Hepatocyte (in vitro differentiated cells): ENCODE data around the gene PHF1. TPM values are rescaled to one million over a fixed set of nuclear protein-coding genes. Genes with fewer than 3 reads are reported as not detected.
"Not testable (repeated sequence)": the region's sequence is repeated elsewhere in the genome, so short reads cannot be mapped to it uniquely, and the experiment has no call there.

Source experiments
- DNase-seq: peaks from one replicate; pipeline ENCODE4 v3.0.0-alpha.2; 2016; ENCODE audit warnings: low spot score
- H2AFZ ChIP-seq: fragments of 200-600 bp; sonication (generic); 2 replicates; pipeline ENCODE4 v1.6.0; 2016; ENCODE audit warnings: antibody characterized with exemption, mild to moderate bottlenecking
- H3K27ac ChIP-seq: fragments of 200-600 bp; sonication (generic); 2 replicates; pipeline ENCODE4 v1.5.1; 2016; ENCODE audit warnings: mild to moderate bottlenecking
- H3K27me3 ChIP-seq: fragments of 200-600 bp; sonication (generic); 2 replicates; pipeline ENCODE4 v1.6.1; 2016
- H3K36me3 ChIP-seq: fragments of 200-600 bp; sonication (generic); replicated peaks from 2 replicates; pipeline ENCODE4 v1.5.1; 2016; ENCODE audit warnings: low read depth; ENCODE audit not compliant: insufficient read depth
- H3K4me1 ChIP-seq: fragments of 200-600 bp; sonication (generic); 2 replicates; pipeline ENCODE4 v1.5.1; 2016; ENCODE audit warnings: mild to moderate bottlenecking, moderate library complexity; ENCODE audit not compliant: insufficient read depth
- H3K4me2 ChIP-seq: fragments of 200-600 bp; sonication (generic); 2 replicates; pipeline ENCODE4 v1.6.0; 2016
- H3K4me3 ChIP-seq: fragments of 200-600 bp; sonication (generic); 2 replicates; pipeline ENCODE4 v1.5.1; 2016; ENCODE audit warnings: mild to moderate bottlenecking
- H3K79me2 ChIP-seq: fragments of 200-600 bp; sonication (generic); 2 replicates; pipeline ENCODE4 v1.6.0; 2017; ENCODE audit warnings: mild to moderate bottlenecking
- H3K9me2 ChIP-seq: fragments of 200-600 bp; sonication (generic); replicated peaks from 2 replicates; pipeline ENCODE4 v1.6.0; 2017; ENCODE audit warnings: mild to moderate bottlenecking; ENCODE audit not compliant: insufficient read depth
- H3K9me3 ChIP-seq: fragments of 200-600 bp; sonication (generic); 2 replicates; pipeline ENCODE4 v1.5.1; 2016; ENCODE audit warnings: low read depth, mild to moderate bottlenecking
- H4K20me1 ChIP-seq: fragments of 200-600 bp; sonication (generic); 2 replicates; pipeline ENCODE4 v1.6.0; 2016; ENCODE audit warnings: mild to moderate bottlenecking; ENCODE audit not compliant: insufficient read depth, poor library complexity, severe bottlenecking
- EZH2 ChIP-seq: fragments of 200-600 bp; sonication (generic); IDR thresholded peaks from 2 replicates; pipeline ENCODE4 v1.6.1; 2016; ENCODE audit warnings: antibody characterized with exemption, mild to moderate bottlenecking, borderline replicate concordance
- WGBS: methylation state at CpG from one replicate; pipeline ENCODE4 v1.1.6; 2016; ENCODE audit warnings: low lambda C conversion rate; ENCODE audit errors: missing lambda C conversion rate; 5-methylcytosine and 5-hydroxymethylcytosine counted together
- polyA plus RNA-seq: library from polyadenylated mRNA; unstranded; fragments of >200 nt; fragmentation: Nextera tagmentation; extraction: Ambion mirVana; gene quantifications from 2 replicates; pipeline ENCODE4 v1.2.1, GENCODE V29; 2016
- total RNA-seq: library from RNA; depleted of rRNA; stranded (reverse); fragments of >200 nt; gene quantifications from 2 replicates; pipeline ENCODE4 v1.2.3, GENCODE V29; 2014
- TF ChIP-seq, protein P1 (sequence below): fragments of 200-600 bp; sonication (generic); IDR thresholded peaks from 2 replicates; pipeline ENCODE4 v1.5.1; 2016; ENCODE audit warnings: antibody characterized with exemption, mild to moderate bottlenecking; ENCODE audit not compliant: poor library complexity

Gene PHF1
- total RNA-seq (37.2 and 44.4 TPM in 2 replicates), polyA plus RNA-seq (42.4 and 53.0 TPM in 2 replicates)

DNA sequence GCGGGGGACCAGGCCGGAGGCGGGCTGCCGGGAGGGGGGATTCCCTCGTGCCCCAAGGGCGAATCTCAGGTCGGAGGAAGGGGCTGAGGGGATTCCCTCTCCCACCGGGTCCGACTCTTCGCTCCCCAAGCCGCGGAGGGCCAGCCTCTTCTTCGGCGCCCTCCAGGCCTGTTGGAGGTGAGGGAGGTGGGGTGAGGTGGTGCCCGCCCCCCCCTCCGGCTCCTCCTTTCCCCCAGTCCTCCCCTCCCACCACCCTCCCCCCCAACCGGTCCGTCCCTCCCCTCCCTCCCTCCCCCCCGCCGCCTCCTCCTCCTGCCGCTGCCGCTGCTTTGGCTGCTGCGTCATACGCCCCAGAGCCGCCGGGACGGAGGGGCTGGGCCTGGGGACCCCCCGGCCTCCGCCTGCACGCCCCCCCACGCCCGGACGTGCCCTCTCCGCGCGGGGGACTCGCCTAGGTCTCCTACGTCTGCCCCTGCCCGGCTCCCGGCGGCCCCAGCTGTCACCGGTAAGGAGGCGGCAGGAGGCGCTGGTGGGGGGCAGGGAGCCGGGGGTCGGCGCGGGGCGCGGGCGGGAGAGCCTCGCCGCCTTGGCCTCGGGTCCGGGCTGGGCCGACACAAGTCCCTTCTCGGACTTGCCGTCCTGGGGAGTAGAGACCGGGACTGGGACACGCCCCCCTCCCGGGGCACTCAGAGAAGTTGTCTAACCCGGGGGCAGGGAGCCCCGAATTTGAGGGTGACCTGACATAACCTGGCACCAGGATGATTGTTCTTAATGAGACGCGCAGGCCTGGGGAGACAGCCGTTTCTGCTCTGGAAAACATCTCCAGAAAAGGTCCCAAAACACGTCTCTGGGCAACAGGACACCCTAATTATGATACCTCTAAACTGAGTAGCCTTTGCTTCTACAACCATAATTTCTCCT is at the start of gene PHF1:
Gene PHF1 (plus strand): TSS at position 304 of the 921 bp plus-strand sequence. CDS start 1,250 bp downstream, outside the sequence.
- Histone ChIP-seq H2AFZ (peak within 1 kb of the TSS; percentile 54), H3K27me3 (no peaks in the 10 kb centered on the region), H3K9me2 (no peaks in the 10 kb centered on the region), H3K79me2 (peaks cover 31% of the 10 kb centered on the region), H3K9me3 (no peaks in the 10 kb centered on the region), H3K4me3 (peak within 1 kb of the TSS; percentile 99), H3K4me1 (peaks cover 10% of the 10 kb centered on the region), H3K27ac (peak within 1 kb of the TSS; percentile 93), H4K20me1 (no peaks in the 10 kb centered on the region), H3K36me3 (no peaks in the 10 kb centered on the region), H3K4me2 (peak within 1 kb of the TSS; percentile 96)
- WGBS, result 0% methylated on average over 19 of the region's 67 CpGs
- peak; percentile 91 for DNase-seq
- TF ChIP-seq EZH2, result no peak
- TF ChIP-seq, protein P1, sequence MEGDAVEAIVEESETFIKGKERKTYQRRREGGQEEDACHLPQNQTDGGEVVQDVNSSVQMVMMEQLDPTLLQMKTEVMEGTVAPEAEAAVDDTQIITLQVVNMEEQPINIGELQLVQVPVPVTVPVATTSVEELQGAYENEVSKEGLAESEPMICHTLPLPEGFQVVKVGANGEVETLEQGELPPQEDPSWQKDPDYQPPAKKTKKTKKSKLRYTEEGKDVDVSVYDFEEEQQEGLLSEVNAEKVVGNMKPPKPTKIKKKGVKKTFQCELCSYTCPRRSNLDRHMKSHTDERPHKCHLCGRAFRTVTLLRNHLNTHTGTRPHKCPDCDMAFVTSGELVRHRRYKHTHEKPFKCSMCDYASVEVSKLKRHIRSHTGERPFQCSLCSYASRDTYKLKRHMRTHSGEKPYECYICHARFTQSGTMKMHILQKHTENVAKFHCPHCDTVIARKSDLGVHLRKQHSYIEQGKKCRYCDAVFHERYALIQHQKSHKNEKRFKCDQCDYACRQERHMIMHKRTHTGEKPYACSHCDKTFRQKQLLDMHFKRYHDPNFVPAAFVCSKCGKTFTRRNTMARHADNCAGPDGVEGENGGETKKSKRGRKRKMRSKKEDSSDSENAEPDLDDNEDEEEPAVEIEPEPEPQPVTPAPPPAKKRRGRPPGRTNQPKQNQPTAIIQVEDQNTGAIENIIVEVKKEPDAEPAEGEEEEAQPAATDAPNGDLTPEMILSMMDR, result peak; percentile 25

DNA sequence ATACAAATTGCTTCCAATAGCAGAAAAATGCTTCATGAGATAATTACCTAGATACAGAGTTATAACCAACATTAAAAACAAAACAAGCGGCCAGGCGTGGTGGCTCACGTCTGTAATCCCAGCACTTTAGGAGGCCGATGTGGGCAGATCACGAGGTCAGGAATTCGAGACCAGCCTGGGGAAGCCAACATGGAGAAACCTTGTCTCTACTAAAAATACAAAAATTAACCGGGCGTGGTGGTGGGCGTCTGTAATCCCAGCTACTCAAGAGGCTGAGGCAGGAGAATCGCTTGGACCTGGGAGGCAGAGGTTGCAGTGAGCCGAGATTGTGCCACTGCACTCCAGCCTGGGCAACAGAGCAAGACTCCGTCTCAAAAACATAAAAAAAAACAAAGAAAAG is 47.3 kb upstream of the PHF1 start:
- H3K4me3 ChIP-seq, H2AFZ ChIP-seq, H3K9me3 ChIP-seq, H3K36me3 ChIP-seq, H3K27me3 ChIP-seq, H3K4me1 ChIP-seq, H3K27ac ChIP-seq, H3K79me2 ChIP-seq, H3K4me2 ChIP-seq, DNase-seq, H4K20me1 ChIP-seq, H3K9me2 ChIP-seq: not testable (repeated sequence)
- 90% methylated on average over 12 of the region's 12 CpGs for WGBS

DNA sequence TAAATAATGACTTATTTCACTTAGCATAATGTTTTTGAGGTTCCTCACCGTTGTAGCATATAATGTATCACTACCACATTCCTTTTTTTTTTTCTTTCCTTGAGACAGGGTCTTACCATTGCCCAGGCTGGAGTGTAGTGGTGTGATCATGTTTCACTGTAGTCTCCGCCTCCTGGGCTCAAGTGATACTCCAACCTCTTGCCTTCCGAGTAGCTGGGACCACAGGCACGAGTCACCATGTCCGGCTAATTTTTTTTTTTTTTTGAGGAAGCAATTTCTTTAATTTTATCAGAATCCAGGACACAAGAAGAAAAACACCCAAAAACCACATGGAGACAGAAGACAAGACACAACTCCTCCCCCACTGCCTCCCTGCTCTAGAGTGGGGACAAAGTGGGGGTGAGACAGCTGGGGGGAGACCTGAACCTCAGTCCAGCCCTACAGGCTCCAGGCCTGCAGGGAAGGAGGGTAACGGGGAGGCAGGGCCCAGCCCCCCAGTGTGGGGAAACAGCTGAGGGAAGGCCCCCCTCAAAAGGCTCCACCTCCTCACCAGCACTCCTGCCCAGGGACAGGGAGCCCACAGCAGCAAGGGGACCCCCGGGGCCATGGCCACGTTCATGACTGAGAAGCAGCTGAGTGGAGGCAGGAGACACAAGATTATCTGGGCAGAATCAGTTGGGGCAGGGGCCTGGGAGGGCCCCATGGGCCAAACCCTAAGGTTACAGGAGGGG is 46.2 kb upstream of the PHF1 start:
- H4K20me1 ChIP-seq, H3K9me2 ChIP-seq, H3K36me3 ChIP-seq, H3K27me3 ChIP-seq, H3K4me3 ChIP-seq, H3K27ac ChIP-seq, H3K9me3 ChIP-seq, H3K4me1 ChIP-seq, H3K79me2 ChIP-seq, H2AFZ ChIP-seq, H3K4me2 ChIP-seq: not testable (repeated sequence)
- peak; percentile 50 for DNase-seq
- 26% methylated on average over 7 of the region's 8 CpGs for WGBS

DNA sequence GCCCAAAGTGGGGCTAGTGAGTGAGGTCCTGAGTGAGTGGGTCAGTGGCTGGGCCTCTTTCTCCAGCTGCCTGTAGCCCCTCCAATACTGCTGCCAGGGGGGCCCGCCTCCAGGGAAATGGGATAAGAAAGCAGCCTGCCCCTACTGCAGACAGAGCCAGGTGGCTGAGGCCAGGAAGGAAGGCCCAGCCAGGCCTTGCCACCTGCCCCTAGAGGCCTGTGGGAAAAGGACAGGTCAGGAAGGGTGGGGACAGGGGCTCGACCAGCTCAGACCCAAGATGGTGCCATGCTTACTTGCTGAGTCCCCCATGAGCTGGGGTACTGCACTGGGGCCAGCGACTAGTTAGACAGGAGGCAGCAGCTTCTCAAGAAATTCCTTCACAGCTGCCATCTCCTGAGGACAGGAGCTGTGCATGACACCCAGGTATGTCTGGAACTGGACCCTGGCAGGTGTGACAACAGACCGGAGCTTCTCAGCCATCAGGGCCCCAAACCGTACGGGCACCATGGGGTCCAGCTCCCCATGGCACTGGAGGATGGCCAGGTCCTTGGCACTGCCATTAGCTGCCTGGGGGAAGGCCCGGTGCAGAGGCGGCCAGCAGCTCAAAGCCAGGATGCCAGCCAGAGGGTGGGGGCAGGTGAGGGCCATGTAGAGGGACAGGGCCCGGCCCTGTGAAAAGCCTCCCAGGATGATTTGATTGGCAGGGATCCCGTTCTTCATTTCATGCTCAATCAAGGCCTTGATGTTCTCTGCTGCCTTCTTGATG is 45.4 kb upstream of the PHF1 start:
- not testable (repeated sequence) for H3K4me1 ChIP-seq, H3K4me2 ChIP-seq, H3K36me3 ChIP-seq, H3K9me2 ChIP-seq, H2AFZ ChIP-seq, H3K4me3 ChIP-seq, H4K20me1 ChIP-seq, DNase-seq, H3K27ac ChIP-seq, H3K27me3 ChIP-seq, H3K79me2 ChIP-seq, H3K9me3 ChIP-seq
- 81% methylated on average over 10 of the region's 10 CpGs for WGBS
